Sigmoid colon (tissue), 4 donors: ENCODE results near the gene TEX53.

Source experiments
- CTCF ChIP-seq, 4 experiments: fragments of 450-650 bp in 3 of 4; fragments of 200-600 bp in 1 of 4; IDR thresholded peaks; one replicate each; pipeline ENCODE4 v1.5.1; 2016 to 2019; ENCODE audit warnings: antibody characterized with exemption in 4 of 4, mild to moderate bottlenecking in 3 of 4, moderate library complexity in 2 of 4
- EP300 ChIP-seq, 4 donors: sonication (generic); formaldehyde crosslinking; IDR thresholded peaks; one replicate each; pipeline ENCODE4 v1.6.1; 2017; ENCODE audit warnings: antibody characterized with exemption in 4 of 4
- POLR2AphosphoS5 ChIP-seq, 4 donors: sonication (generic); formaldehyde crosslinking; IDR thresholded peaks; one replicate each; pipeline ENCODE4 v1.6.1; 2017; ENCODE audit warnings: antibody characterized with exemption in 4 of 4

GRCh38 chr9:114666401-114666800, 8.8 kb upstream of the TEX53 start:
- TF ChIP-seq POLR2AphosphoS5 (IDR thresholded peaks at IDR 0.05) = no peak
- no peak for TF ChIP-seq CTCF (IDR thresholded peaks at IDR 0.05)
- TF ChIP-seq EP300 (IDR thresholded peaks at IDR 0.05) = no peak
